HepG2 (cell line): Measurements from ENCODE around the gene OASL. TPM values are rescaled to one million over a fixed set of nuclear protein-coding genes. Genes with fewer than 3 reads are reported as not detected.
A peak's percentile ranks its signal among the peaks of the same experiment; 100 is the strongest.

Experiments
- CREM ChIP-seq, 2 experiments: sonication (generic) in 1 of 2; formaldehyde crosslinking in 1 of 2; IDR thresholded peaks; 2 replicates each; pipeline versions ENCODE4 v1.4.0 to v1.6.1; 2016 to 2020; ENCODE audit warnings: antibody characterized with exemption in 1 of 2, mild to moderate bottlenecking in 1 of 2, missing genetic modification reagents in 1 of 2
- HNF4G ChIP-seq, 2 experiments: sonication (generic) in 1 of 2; formaldehyde crosslinking in 1 of 2; IDR thresholded peaks; 2 replicates each; pipeline versions ENCODE4 v1.4.0 to v1.6.1; 2011 to 2020; ENCODE audit warnings: borderline replicate concordance in 2 of 2, low read depth in 2 of 2, mild to moderate bottlenecking in 2 of 2, low read length in 1 of 2, missing genetic modification reagents in 1 of 2, moderate library complexity in 1 of 2
- MED8 ChIP-seq: sonication (generic); formaldehyde crosslinking; IDR thresholded peaks from 2 replicates; pipeline ENCODE4 v1.8.1; 2023; ENCODE audit warnings: mild to moderate bottlenecking, missing genetic modification reagents; ENCODE audit not compliant: insufficient replicate concordance
- MEIS1 ChIP-seq: sonication (generic); formaldehyde crosslinking; IDR thresholded peaks from 2 replicates; pipeline ENCODE4 v1.9.0; 2021; ENCODE audit warnings: mild to moderate bottlenecking, missing genetic modification reagents, moderate library complexity, borderline replicate concordance
- SKIL ChIP-seq: sonication (generic); formaldehyde crosslinking; IDR thresholded peaks from 2 replicates; pipeline ENCODE4 v1.8.0; 2022; ENCODE audit warnings: missing genetic modification reagents, mild to moderate bottlenecking, moderate library complexity, borderline replicate concordance
- SNRNP70 ChIP-seq: fragments of 200-400 bp; formaldehyde crosslinking; IDR thresholded peaks from 2 replicates; pipeline ENCODE4 v1.6.1; 2017; ENCODE audit warnings: mild to moderate bottlenecking, low read depth, low read length, moderate library complexity
- TARDBP ChIP-seq: sonication (generic); formaldehyde crosslinking; IDR thresholded peaks from 2 replicates; pipeline ENCODE4 v1.8.0; 2022; ENCODE audit warnings: mild to moderate bottlenecking, missing genetic modification reagents
- THAP8 ChIP-seq: sonication (generic); formaldehyde crosslinking; IDR thresholded peaks from 2 replicates; pipeline ENCODE4 v1.5.1; 2020; ENCODE audit warnings: missing genetic modification reagents, mild to moderate bottlenecking, borderline replicate concordance
- YY1 ChIP-seq: IDR thresholded peaks from 2 replicates; pipeline ENCODE4 v1.6.1; 2011; ENCODE audit warnings: low read length, low read depth, moderate library complexity, mild to moderate bottlenecking; ENCODE audit not compliant: insufficient read depth, insufficient replicate concordance
- ZBTB1 ChIP-seq: sonication (generic); formaldehyde crosslinking; IDR thresholded peaks from 2 replicates; pipeline ENCODE4 v1.4.0; 2020; ENCODE audit warnings: missing genetic modification reagents, borderline replicate concordance
- ZFP1 ChIP-seq: IDR thresholded peaks from 2 replicates; pipeline ENCODE4 v1.6.1; 2016
- ZNF121 ChIP-seq: sonication (generic); formaldehyde crosslinking; IDR thresholded peaks from 2 replicates; pipeline ENCODE4 v1.5.0; 2020; ENCODE audit warnings: mild to moderate bottlenecking, missing genetic modification reagents
- ZNF160 ChIP-seq: sonication (generic); formaldehyde crosslinking; IDR thresholded peaks from 2 replicates; pipeline ENCODE4 v1.8.0; 2022; ENCODE audit warnings: mild to moderate bottlenecking, inconsistent platforms, missing genetic modification reagents
- ZNF746 ChIP-seq: sonication (generic); formaldehyde crosslinking; IDR thresholded peaks from 2 replicates; pipeline ENCODE4 v1.8.0; 2022; ENCODE audit warnings: mild to moderate bottlenecking, missing genetic modification reagents
- ZNF83 ChIP-seq: sonication (generic); formaldehyde crosslinking; IDR thresholded peaks from 2 replicates; pipeline ENCODE4 v1.4.0; 2020; ENCODE audit warnings: missing genetic modification reagents, mild to moderate bottlenecking, borderline replicate concordance
- polyA plus RNA-seq, 8 experiments: library from polyadenylated mRNA; depleted of rRNA in 3 of 8; stranded (reverse) in 7 of 8; unstranded in 1 of 8; fragments of >200 nt; fragmentation: Illumina TruSeq in 4 of 8; extraction: Trizol in 4 of 8; gene quantifications; 2 replicates each; pipeline versions ENCODE4 v1.2.1 to v1.2.3, GENCODE V29; 2011 to 2016; ENCODE audit warnings: low read depth in 4 of 8, missing spikeins in 1 of 8, mixed read lengths in 1 of 8; ENCODE audit not compliant: insufficient read depth in 1 of 8
- total RNA-seq, 5 experiments: library from RNA; depleted of rRNA; stranded (reverse); fragments of >200 nt; fragmentation: Illumina TruSeq; extraction: Trizol; gene quantifications; 2 replicates each; pipeline ENCODE4 v1.2.3, GENCODE V29; 2016; ENCODE audit warnings: low read depth in 1 of 5
- TF ChIP-seq, protein P1 (sequence below), 2 experiments: sonication (generic) in 1 of 2; formaldehyde crosslinking in 1 of 2; IDR thresholded peaks; 2 replicates each; pipeline versions ENCODE4 v1.4.0 to v1.6.1; 2018 to 2020; ENCODE audit warnings: missing genetic modification reagents in 2 of 2, borderline replicate concordance in 1 of 2, low read depth in 1 of 2, mild to moderate bottlenecking in 1 of 2, missing biosample characterization in 1 of 2
- TF ChIP-seq, protein P2 (sequence below): sonication (generic); formaldehyde crosslinking; IDR thresholded peaks from 2 replicates; pipeline ENCODE4 v1.5.1; 2020; ENCODE audit warnings: missing genetic modification reagents, mild to moderate bottlenecking, borderline replicate concordance

OASL gene
- total and polyA plus RNA-seq, 2 of the 13 experiments (the other 11 are each of a cell fraction or from before 2014, with no cell fraction given): 0.11 to 0.22 TPM

- TF ChIP-seq TARDBP (peak; percentile 95), ZNF121 (CRISPR knock-in tag) (peak; percentile 38; the same call in 1 of the 2 replicates), ZNF83 (CRISPR knock-in tag) (no peak), ZBTB1 (CRISPR knock-in tag) (peak; percentile 12; the same call in 1 of the 2 replicates), SNRNP70 (no peak), ZNF160 (peak; percentile 65; the same call in 1 of the 2 replicates), HNF4G (IDR thresholded peaks at IDR 0.05; ENCODE audit: borderline replicate concordance, low read depth, low read length) (peak; percentile 99), HNF4G (CRISPR knock-in tag; IDR thresholded peaks at IDR 0.05; ENCODE audit: borderline replicate concordance, low read depth) (peak; percentile 98), MED8 (CRISPR knock-in tag) (peak; percentile 94), MEIS1 (peak; percentile 76; the same call in 1 of the 2 replicates), THAP8 (CRISPR knock-in tag) (no peak), YY1 (peak; percentile 89), ZFP1 (CRISPR knock-in tag) (peak; percentile 61; the same call in 1 of the 2 replicates), ZNF746 (CRISPR knock-in tag) (peak; percentile 96), CREM (IDR thresholded peaks at IDR 0.05) (peak; percentile 83; the same call in 1 of the 2 replicates), CREM (CRISPR knock-in tag; IDR thresholded peaks at IDR 0.05) (no peak), SKIL (CRISPR knock-in tag) (peak; percentile 37; the same call in 1 of the 2 replicates)
- TF ChIP-seq, protein P1, sequence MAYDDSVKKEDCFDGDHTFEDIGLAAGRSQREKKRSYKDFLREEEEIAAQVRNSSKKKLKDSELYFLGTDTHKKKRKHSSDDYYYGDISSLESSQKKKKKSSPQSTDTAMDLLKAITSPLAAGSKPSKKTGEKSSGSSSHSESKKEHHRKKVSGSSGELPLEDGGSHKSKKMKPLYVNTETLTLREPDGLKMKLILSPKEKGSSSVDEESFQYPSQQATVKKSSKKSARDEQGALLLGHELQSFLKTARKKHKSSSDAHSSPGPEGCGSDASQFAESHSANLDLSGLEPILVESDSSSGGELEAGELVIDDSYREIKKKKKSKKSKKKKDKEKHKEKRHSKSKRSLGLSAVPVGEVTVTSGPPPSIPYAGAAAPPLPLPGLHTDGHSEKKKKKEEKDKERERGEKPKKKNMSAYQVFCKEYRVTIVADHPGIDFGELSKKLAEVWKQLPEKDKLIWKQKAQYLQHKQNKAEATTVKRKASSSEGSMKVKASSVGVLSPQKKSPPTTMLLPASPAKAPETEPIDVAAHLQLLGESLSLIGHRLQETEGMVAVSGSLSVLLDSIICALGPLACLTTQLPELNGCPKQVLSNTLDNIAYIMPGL (CRISPR knock-in tag; IDR thresholded peaks at IDR 0.05; ENCODE audit: borderline replicate concordance in 1 of 2, low read depth in 1 of 2): peak; percentile 22 to 79; a peak in 2 of 4 replicates
- TF ChIP-seq, protein P2, sequence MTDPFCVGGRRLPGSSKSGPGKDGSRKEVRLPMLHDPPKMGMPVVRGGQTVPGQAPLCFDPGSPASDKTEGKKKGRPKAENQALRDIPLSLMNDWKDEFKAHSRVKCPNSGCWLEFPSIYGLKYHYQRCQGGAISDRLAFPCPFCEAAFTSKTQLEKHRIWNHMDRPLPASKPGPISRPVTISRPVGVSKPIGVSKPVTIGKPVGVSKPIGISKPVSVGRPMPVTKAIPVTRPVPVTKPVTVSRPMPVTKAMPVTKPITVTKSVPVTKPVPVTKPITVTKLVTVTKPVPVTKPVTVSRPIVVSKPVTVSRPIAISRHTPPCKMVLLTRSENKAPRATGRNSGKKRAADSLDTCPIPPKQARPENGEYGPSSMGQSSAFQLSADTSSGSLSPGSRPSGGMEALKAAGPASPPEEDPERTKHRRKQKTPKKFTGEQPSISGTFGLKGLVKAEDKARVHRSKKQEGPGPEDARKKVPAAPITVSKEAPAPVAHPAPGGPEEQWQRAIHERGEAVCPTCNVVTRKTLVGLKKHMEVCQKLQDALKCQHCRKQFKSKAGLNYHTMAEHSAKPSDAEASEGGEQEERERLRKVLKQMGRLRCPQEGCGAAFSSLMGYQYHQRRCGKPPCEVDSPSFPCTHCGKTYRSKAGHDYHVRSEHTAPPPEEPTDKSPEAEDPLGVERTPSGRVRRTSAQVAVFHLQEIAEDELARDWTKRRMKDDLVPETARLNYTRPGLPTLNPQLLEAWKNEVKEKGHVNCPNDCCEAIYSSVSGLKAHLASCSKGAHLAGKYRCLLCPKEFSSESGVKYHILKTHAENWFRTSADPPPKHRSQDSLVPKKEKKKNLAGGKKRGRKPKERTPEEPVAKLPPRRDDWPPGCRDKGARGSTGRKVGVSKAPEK (CRISPR knock-in tag): no peak
These were observed 60.5 kb downstream of the OASL start, which contains the start of gene HNF1A (continued) for GRCh38 chr12:120978296-120979219.
